H1 (cell line): Measurements from ENCODE around the gene LRRC74B. TPM values are rescaled to one million over a fixed set of nuclear protein-coding genes. Genes with fewer than 3 reads are reported as not detected.
A peak's percentile ranks its signal among the peaks of the same experiment; 100 is the strongest.

Experiments
- CTCF ChIA-PET: fragments of 300-600 bp; sonication (Branson Sonifier 250); formaldehyde crosslinking; loops from one replicate; lab custom pipeline; 2021; ENCODE audit not compliant: partially characterized antibody; lab: Charles Lee
- POLR2A ChIA-PET: fragments of 300-600 bp; sonication (Branson Sonifier 250); formaldehyde crosslinking; loops from one replicate; lab custom pipeline; 2021; ENCODE audit warnings: inconsistent platforms; ENCODE audit not compliant: partially characterized antibody; lab: Charles Lee
- DNase-seq, 2 experiments: peaks; one replicate each; pipeline versions ENCODE4 v3.0.0 to v3.0.0-alpha.2; 2010 to 2022; ENCODE audit warnings: low spot score in 2 of 2, low read depth in 1 of 2, mixed read lengths in 1 of 2
- FAIRE-seq: peaks from 2 replicates; lab custom pipeline; 2011; peaks lifted over from hg19 to GRCh38; lab: Jason Lieb, UNC
- H2AFZ ChIP-seq: 2 replicates; pipeline ENCODE4 v1.8.1; 2012; ENCODE audit warnings: low read length, inconsistent platforms
- H2AK5ac ChIP-seq: 2 replicates; pipeline ENCODE4 v1.6.1; 2013; ENCODE audit warnings: low read depth, low read length
- H2BK120ac ChIP-seq: replicated peaks from 2 replicates; pipeline ENCODE3; 2013; ENCODE audit warnings: low read depth, low read length, inconsistent platforms
- H2BK12ac ChIP-seq: 2 replicates; pipeline ENCODE4 v1.6.1; 2013; ENCODE audit warnings: low read depth, low read length
- H2BK15ac ChIP-seq: 2 replicates; pipeline ENCODE4 v1.6.1; 2013; ENCODE audit warnings: low read length
- H2BK20ac ChIP-seq: 2 replicates; pipeline ENCODE4 v1.6.1; 2013; ENCODE audit warnings: low read length
- H2BK5ac ChIP-seq: 2 replicates; pipeline ENCODE4 v1.6.1; 2013; ENCODE audit warnings: low read depth, low read length
- H3K14ac ChIP-seq: 2 replicates; pipeline ENCODE4 v1.6.1; 2013; ENCODE audit warnings: inconsistent platforms; ENCODE audit not compliant: insufficient read length
- H3K18ac ChIP-seq: 2 replicates; pipeline ENCODE4 v1.6.1; 2013; ENCODE audit warnings: low read length; ENCODE audit errors: extremely low read depth
- H3K23ac ChIP-seq: 2 replicates; pipeline ENCODE4 v1.6.1; 2013; ENCODE audit warnings: inconsistent platforms; ENCODE audit not compliant: insufficient read length
- H3K23me2 ChIP-seq: 2 replicates; pipeline ENCODE4 v1.6.1; 2013; ENCODE audit warnings: low read depth, low read length
- H3K27ac ChIP-seq: 2 replicates; pipeline ENCODE4 v1.6.1; 2011; ENCODE audit warnings: low read depth, low read length, inconsistent platforms
- H3K27me3 ChIP-seq, 4 experiments: replicated peaks in 1 of 4; 1 replicate in 1 of 4; 2 replicates in 3 of 4; pipeline versions ENCODE4 v1.6.1 to v1.8.1; 2011 to 2013; ENCODE audit warnings: low read length in 3 of 4, mild to moderate bottlenecking in 3 of 4, inconsistent platforms in 2 of 4, mixed read lengths in 2 of 4, moderate library complexity in 1 of 4; ENCODE audit not compliant: control insufficient read depth in 3 of 4, insufficient read depth in 3 of 4; ENCODE audit errors: extremely low read depth in 1 of 4
- H3K36me3 ChIP-seq, 4 experiments: 2 replicates each; pipeline versions ENCODE4 v1.6.1 to v1.8.1; 2011 to 2013; ENCODE audit warnings: mild to moderate bottlenecking in 4 of 4, low read length in 3 of 4, moderate library complexity in 2 of 4, control low read depth in 1 of 4, inconsistent platforms in 1 of 4; ENCODE audit not compliant: insufficient read depth in 4 of 4, control insufficient read depth in 2 of 4
- H3K4ac ChIP-seq: replicated peaks from 2 replicates; pipeline ENCODE3; 2013; ENCODE audit warnings: low read length, low read depth, mixed read lengths, inconsistent platforms; ENCODE audit not compliant: insufficient read length
- H3K4me1 ChIP-seq, 4 experiments: replicated peaks in 1 of 4; 1 replicate in 1 of 4; 2 replicates in 3 of 4; pipeline versions ENCODE4 v1.6.1 to v1.8.1; 2011 to 2013; ENCODE audit warnings: low read length in 3 of 4, inconsistent platforms in 2 of 4, mixed read lengths in 1 of 4; ENCODE audit not compliant: insufficient read depth in 4 of 4, control insufficient read depth in 3 of 4
- H3K4me2 ChIP-seq, 2 experiments: 2 replicates each; pipeline versions ENCODE4 v1.6.1 to v1.8.1; 2011 to 2013; ENCODE audit warnings: low read depth in 2 of 2, low read length in 2 of 2, control low read depth in 1 of 2, inconsistent platforms in 1 of 2, mild to moderate bottlenecking in 1 of 2; ENCODE audit not compliant: insufficient read depth in 1 of 2
- H3K4me3 ChIP-seq, 4 experiments: fragments of 200-600, 300-600 bp in 1 of 4; sonication (generic), shearing (Covaris generic), sonication (Bioruptor Twin) in 1 of 4; 2 replicates each; pipeline versions ENCODE4 v1.5.1 to v1.8.1; 2011 to 2016; ENCODE audit warnings: low read length in 4 of 4, low read depth in 3 of 4, control low read depth in 2 of 4, inconsistent platforms in 2 of 4, mild to moderate bottlenecking in 2 of 4, mixed read lengths in 1 of 4, moderate library complexity in 1 of 4; ENCODE audit not compliant: insufficient read depth in 2 of 4; ENCODE audit errors: extremely low read depth in 1 of 4
- H3K56ac ChIP-seq: replicated peaks from 2 replicates; pipeline ENCODE3; 2013; ENCODE audit warnings: low read depth, mild to moderate bottlenecking, mixed read lengths, low read length, inconsistent platforms; ENCODE audit not compliant: insufficient read length
- H3K79me1 ChIP-seq: 2 replicates; pipeline ENCODE4 v1.6.1; 2013; ENCODE audit warnings: low read depth, low read length, control low read depth
- H3K79me2 ChIP-seq, 2 experiments: 2 replicates each; pipeline versions ENCODE4 v1.6.1 to v1.8.1; 2012 to 2013; ENCODE audit warnings: low read length in 2 of 2, mild to moderate bottlenecking in 2 of 2, inconsistent platforms in 1 of 2; ENCODE audit not compliant: insufficient read depth in 2 of 2, control insufficient read depth in 1 of 2
- H3K9ac ChIP-seq, 4 experiments: replicated peaks in 1 of 4; 1 replicate in 1 of 4; 2 replicates in 3 of 4; pipeline versions ENCODE4 v1.6.1 to v1.8.1; 2011 to 2013; ENCODE audit warnings: low read depth in 3 of 4, low read length in 3 of 4, control low read depth in 2 of 4, mild to moderate bottlenecking in 2 of 4, moderate library complexity in 2 of 4, inconsistent platforms in 1 of 4; ENCODE audit errors: extremely low read depth in 1 of 4
- H3K9me3 ChIP-seq, 2 experiments: 2 replicates each; pipeline versions ENCODE4 v1.6.1 to v1.8.1; 2012 to 2013; ENCODE audit warnings: mild to moderate bottlenecking in 2 of 2, moderate library complexity in 2 of 2, control low read depth in 1 of 2, inconsistent platforms in 1 of 2, low read depth in 1 of 2, low read length in 1 of 2, mixed read lengths in 1 of 2; ENCODE audit not compliant: insufficient read depth in 2 of 2
- H4K20me1 ChIP-seq, 2 experiments: replicated peaks in 1 of 2; 2 replicates each; pipeline versions ENCODE3 to v1.8.1; 2011 to 2013; ENCODE audit warnings: inconsistent platforms in 2 of 2, low read length in 2 of 2, mild to moderate bottlenecking in 1 of 2; ENCODE audit not compliant: insufficient read depth in 2 of 2, control insufficient read depth in 1 of 2
- H4K5ac ChIP-seq: 2 replicates; pipeline ENCODE4 v1.6.1; 2013; ENCODE audit warnings: low read length, low read depth, mixed read lengths, inconsistent platforms; ENCODE audit not compliant: insufficient read length
- H4K8ac ChIP-seq: 2 replicates; pipeline ENCODE4 v1.8.0; 2013; ENCODE audit warnings: mild to moderate bottlenecking, moderate library complexity, low read length, inconsistent platforms; ENCODE audit not compliant: insufficient read depth; ENCODE audit errors: extremely low read depth
- H4K91ac ChIP-seq: replicated peaks from 2 replicates; pipeline ENCODE3; 2013; ENCODE audit warnings: low read length, mixed read lengths, inconsistent platforms; ENCODE audit not compliant: insufficient read length
- CBX5 ChIP-seq: fragments of 300-800, 300-1000 bp; sonication (generic); IDR thresholded peaks from 2 replicates; pipeline ENCODE4 v1.7.1; 2016; ENCODE audit warnings: antibody characterized with exemption, low read length, low read depth
- CHD2 ChIP-seq: IDR thresholded peaks from 2 replicates; pipeline ENCODE4 v1.6.1; 2012; ENCODE audit warnings: low read length, improper control_type of control experiment
- CTBP2 ChIP-seq: IDR thresholded peaks from 2 replicates; pipeline ENCODE4 v1.7.0; 2011; ENCODE audit warnings: borderline replicate concordance, mild to moderate bottlenecking, moderate library complexity, mixed read lengths, low read length; ENCODE audit not compliant: insufficient read depth, insufficient read length
- GTF2F1 ChIP-seq: IDR thresholded peaks from 2 replicates; pipeline ENCODE4 v1.6.1; 2012; ENCODE audit warnings: low read depth, low read length, improper control_type of control experiment, borderline replicate concordance
- JUND ChIP-seq: IDR thresholded peaks from 2 replicates; pipeline ENCODE4 v1.6.1; 2011; ENCODE audit warnings: mild to moderate bottlenecking, improper control_type of control experiment, low read length
- PHF8 ChIP-seq: fragments of 200-600 bp; sonication (generic); conservative IDR thresholded peaks from 2 replicates; pipeline ENCODE4 v1.7.1; 2012; ENCODE audit warnings: low read depth, mild to moderate bottlenecking, inconsistent platforms, low read length, moderate library complexity
- RXRA ChIP-seq: IDR thresholded peaks from 2 replicates; pipeline ENCODE4 v1.6.1; 2011; ENCODE audit warnings: low read depth, mild to moderate bottlenecking, low read length, moderate library complexity; ENCODE audit not compliant: insufficient read depth
- SAP30 ChIP-seq: fragments of 300-600 bp; sonication (generic); IDR thresholded peaks from 2 replicates; pipeline ENCODE4 v1.7.1; 2012; ENCODE audit warnings: low read length, moderate library complexity, mild to moderate bottlenecking, inconsistent platforms; ENCODE audit not compliant: insufficient read depth, insufficient replicate concordance
- SP4 ChIP-seq: IDR thresholded peaks from 2 replicates; pipeline ENCODE4 v1.6.1; 2012; ENCODE audit warnings: low read length, inconsistent platforms
- TAF7 ChIP-seq: optimal IDR thresholded peaks from 2 replicates; pipeline ENCODE3; 2011; ENCODE audit warnings: low read depth, mild to moderate bottlenecking, inconsistent platforms, low read length, moderate library complexity, borderline replicate concordance
- WGBS, 2 experiments: shearing (Covaris generic) in 1 of 2; methylation state at CpG; one replicate each; pipeline versions ENCODE4 v1.1.6 to v1.1.7; 2013 to 2015; ENCODE audit warnings: low lambda C conversion rate in 2 of 2, mixed read lengths in 2 of 2, inconsistent platforms in 1 of 2, low coverage in 1 of 2, missing lambda C conversion rate in 1 of 2; ENCODE audit not compliant: insufficient replicate concordance in 2 of 2, insufficient coverage in 1 of 2, insufficient read length in 1 of 2; ENCODE audit errors: extremely low coverage in 1 of 2, missing lambda C conversion rate in 1 of 2; 5-methylcytosine and 5-hydroxymethylcytosine counted together
- polyA plus RNA-seq, 7 experiments: library from polyadenylated mRNA; depleted of rRNA in 3 of 7; stranded (reverse) in 5 of 7; unstranded in 2 of 7; fragments of >200 nt in 5 of 7; fragments of 200-250 nt in 2 of 7; gene quantifications; 1 replicate in 5 of 7; 2 replicates in 1 of 7; 4 replicates in 1 of 7; pipeline versions ENCODE4 v1.2.1 to v1.2.3, GENCODE V29; 2011 to 2013; ENCODE audit warnings: missing spikeins in 2 of 7, mixed read lengths in 2 of 7
- total RNA-seq: library from RNA; stranded (reverse); fragmentation: NEBNext Ultra II Directional; extraction: Animal tissue kit (Norgen Biotek cat#: 25700); gene quantifications from 2 replicates; pipeline ENCODE4 v1.2.1, GENCODE V29; 2021

Gene LRRC74B
- total and polyA plus RNA-seq, 2 of the 8 experiments (the other 6 are each of a cell fraction or from before 2014, with no cell fraction given), result not detected

DNA sequence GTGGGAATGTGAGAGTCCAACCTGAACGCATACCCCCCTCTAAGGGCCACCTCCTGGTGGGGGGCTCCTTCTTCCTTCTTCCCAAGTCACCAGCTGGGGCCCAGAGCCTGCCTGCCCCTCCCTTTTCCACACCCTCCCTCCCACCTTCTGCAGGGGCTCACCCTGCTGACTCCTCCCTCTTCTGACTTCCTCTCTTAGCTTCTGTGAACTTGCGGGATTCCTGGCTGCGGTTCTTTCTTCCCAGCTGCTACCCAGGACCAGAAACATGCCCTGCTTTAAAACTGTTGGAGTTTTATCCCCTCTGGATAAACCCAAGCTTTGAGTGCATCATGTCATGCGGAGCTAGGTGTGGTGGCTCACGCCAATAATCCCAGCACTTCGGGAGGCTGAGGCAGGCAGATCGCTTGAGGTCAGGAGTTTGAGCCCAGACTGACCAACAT lies 10.2 kb downstream of the LRRC74B start:
- peak in 1 of 2 experiments; percentile 54 for DNase-seq
- H4K8ac ChIP-seq, result no peak overlapping the region
- H2BK15ac ChIP-seq, result 0 out of 2 replicates have a peak overlapping the region, but pooled peaks have one; percentile 31
- H4K20me1 ChIP-seq, result no peaks in the 10 kb centered on the region
- H3K27me3 ChIP-seq, result no peaks in the 10 kb centered on the region
- H2BK20ac ChIP-seq, result peak overlapping the region; percentile 61; the same call in 1 of the 2 replicates
- TF ChIP-seq RXRA, result no peak
- TF ChIP-seq GTF2F1, result no peak
- no peak for TF ChIP-seq CBX5
- no peak for TF ChIP-seq SAP30
- no peak for TF ChIP-seq TAF7
- TF ChIP-seq SP4, result no peak
- no peak for TF ChIP-seq JUND
- no peak for TF ChIP-seq PHF8
- no peak for TF ChIP-seq CHD2
- no peak for TF ChIP-seq CTBP2
- TF ChIP-seq, all 59 proteins: peak for 0
- WGBS, 2 experiments, result 83% methylated on average over 5 of the region's 7 CpGs; no CpG with 5 or more reads in 1 of the 2 experiments
- ChIA-PET POLR2A (no interaction called here), CTCF (interaction anchor here (0.9 to 2.7 kb wide), 5 partner anchors 8 to 49 kb away, joined by 3 to 12 read pairs (median 3); no protein-coding TSS in a partner anchor)
- H2BK5ac ChIP-seq, result no peak overlapping the region
- no peak overlapping the region for H3K56ac ChIP-seq
- H3K27ac ChIP-seq, result no peak overlapping the region
- no peaks in the 10 kb centered on the region for H3K23me2 ChIP-seq
- no peak overlapping the region for H3K18ac ChIP-seq
- no peaks in the 10 kb centered on the region for H3K79me1 ChIP-seq
- no peak overlapping the region for H2AK5ac ChIP-seq
- H4K91ac ChIP-seq, result peak overlapping the region; percentile 1
- no peaks in the 10 kb centered on the region for H3K9me3 ChIP-seq
- H3K14ac ChIP-seq, result no peak overlapping the region
- peak overlapping the region; percentile 11; the same call in 1 of the 2 replicates for H2AFZ ChIP-seq
- H3K23ac ChIP-seq, result no peak overlapping the region
- H2BK120ac ChIP-seq, result no peak overlapping the region
- FAIRE-seq, result no peak
- H3K4me3 ChIP-seq, result no peak overlapping the region
- 0 out of 2 replicates have a peak overlapping the region, but pooled peaks have one; percentile 71 for H2BK12ac ChIP-seq
- H3K79me2 ChIP-seq, result no peaks in the 10 kb centered on the region
- H3K4me2 ChIP-seq, result no peak overlapping the region
- no peaks in the 10 kb centered on the region for H3K36me3 ChIP-seq
- H3K4me1 ChIP-seq, result peaks cover 2 to 17% (median 12%) of the 10 kb centered on the region in 4 experiments; a peak in 5 of 7 replicates
- no peak overlapping the region for H3K9ac ChIP-seq
- no peak overlapping the region for H3K4ac ChIP-seq
- no peak overlapping the region for H4K5ac ChIP-seq
